Urinary bladder (tissue), 4 donors: ENCODE results near the gene ZKSCAN3. TPM values are rescaled to one million over a fixed set of nuclear protein-coding genes. Genes with fewer than 3 reads are reported as not detected.

ENCODE experiments used
- DNase-seq: peaks from one replicate; pipeline ENCODE4 v3.0.0-alpha.2; 2015; ENCODE audit errors: extremely low spot score
- H3K27ac ChIP-seq: one replicate; pipeline ENCODE4 v1.5.1; 2013; ENCODE audit warnings: low read depth, mild to moderate bottlenecking, moderate library complexity
- H3K36me3 ChIP-seq: one replicate; pipeline ENCODE4 v1.6.1; 2013; ENCODE audit warnings: mild to moderate bottlenecking, moderate library complexity; ENCODE audit not compliant: insufficient read depth
- H3K4me1 ChIP-seq: one replicate; pipeline ENCODE4 v1.6.1; 2013; ENCODE audit warnings: mild to moderate bottlenecking, moderate library complexity; ENCODE audit not compliant: insufficient read depth
- H3K4me3 ChIP-seq: one replicate; pipeline ENCODE4 v1.5.1; 2013; ENCODE audit warnings: low read depth, low read length
- WGBS: extraction: QIAGEN DNeasy Blood & Tissue Kit; methylation state at CpG from one replicate; pipeline ENCODE4 v1.1.7; 2013; 5-methylcytosine and 5-hydroxymethylcytosine counted together
- polyA plus RNA-seq: library from polyadenylated mRNA; stranded (reverse); fragments of 200-250 nt; gene quantifications from one replicate; pipeline ENCODE4 v1.2.3, GENCODE V29; 2013
- total RNA-seq: library from RNA; depleted of rRNA; stranded (reverse); fragments of >200 nt; gene quantifications from one replicate; pipeline ENCODE4 v1.2.3, GENCODE V29; 2014
- donor health status: healthy with polysubstance abuse.
- donor health status: healthy.

The ZKSCAN3 gene
- total and polyA plus RNA-seq, 2 donors = 3.1 to 7.5 TPM

- Histone ChIP-seq H3K4me3 (no peak overlapping the region), H3K36me3 (no peaks in the 10 kb centered on the region), H3K27ac (no peak overlapping the region), H3K4me1 (no peaks in the 10 kb centered on the region)
- no peak for DNase-seq
- WGBS = 84% methylated on average over 9 of the region's 9 CpGs
These were observed 22.1 kb downstream of the ZKSCAN3 start for GRCh38 chr6:28371706-28372451.

GRCh38 chr6:28373925-28374324, 24.2 kb downstream of the ZKSCAN3 start:
- H3K36me3 ChIP-seq = no peaks in the 10 kb centered on the region
- DNase-seq = no peak
- 84% methylated on average over 1 of the region's 1 CpG for WGBS

GRCh38 chr6:28377879-28378278, 28.1 kb downstream of the ZKSCAN3 start:
- WGBS = 95% methylated on average over 1 of the region's 1 CpG
- Histone ChIP-seq H3K4me1 (no peaks in the 10 kb centered on the region), H3K4me3 (no peak overlapping the region), H3K27ac (no peak overlapping the region), H3K36me3 (peaks cover 6% of the 10 kb centered on the region)
- no peak for DNase-seq

More at GRCh38 chr6:28373925-28374324, 24.2 kb downstream of the ZKSCAN3 start:
- Histone ChIP-seq H3K4me3 (no peak overlapping the region), H3K27ac (no peak overlapping the region), H3K4me1 (no peaks in the 10 kb centered on the region)

- H3K27ac ChIP-seq = no peak overlapping the region
- H3K36me3 ChIP-seq = peaks cover 6% of the 10 kb centered on the region
- H3K4me3 ChIP-seq = no peak overlapping the region
- H3K4me1 ChIP-seq = no peaks in the 10 kb centered on the region
- DNase-seq = no peak
These were observed 28.9 kb downstream of the ZKSCAN3 start for GRCh38 chr6:28378644-28379043.

GRCh38 chr6:28380381-28380780, 30.6 kb downstream of the ZKSCAN3 start:
- H3K27ac ChIP-seq = no peak overlapping the region
- 92% methylated on average over 2 of the region's 2 CpGs for WGBS
- H3K4me3 ChIP-seq = no peak overlapping the region
- no peak for DNase-seq
- no peaks in the 10 kb centered on the region for H3K4me1 ChIP-seq
- peaks cover 6% of the 10 kb centered on the region for H3K36me3 ChIP-seq

GRCh38 chr6:28383235-28384142, 33.7 kb downstream of the ZKSCAN3 start:
- Histone ChIP-seq H3K36me3 (peaks cover 6% of the 10 kb centered on the region), H3K27ac (peak overlapping the region; percentile 70), H3K4me1 (no peaks in the 10 kb centered on the region), H3K4me3 (peak overlapping the region; percentile 52)
- 15% methylated on average over 31 of the region's 31 CpGs for WGBS
- peak; percentile 64 for DNase-seq

- peaks cover 7% of the 10 kb centered on the region for H3K36me3 ChIP-seq
- H3K27ac ChIP-seq = no peak overlapping the region
- H3K4me1 ChIP-seq = no peaks in the 10 kb centered on the region
- 75% methylated on average over 2 of the region's 2 CpGs for WGBS
- H3K4me3 ChIP-seq = no peak overlapping the region
- DNase-seq = no peak
These were observed 34.4 kb downstream of the ZKSCAN3 start for GRCh38 chr6:28384143-28384533.

GRCh38 chr6:28390688-28391087, 40.9 kb downstream of the ZKSCAN3 start:
- H3K4me1 ChIP-seq = no peaks in the 10 kb centered on the region
- H3K36me3 ChIP-seq = peaks cover 5% of the 10 kb centered on the region
- no peak overlapping the region for H3K27ac ChIP-seq
- no peak for DNase-seq
- 85% methylated on average over 8 of the region's 8 CpGs for WGBS
- H3K4me3 ChIP-seq = no peak overlapping the region

- H3K36me3 ChIP-seq = peaks cover 4% of the 10 kb centered on the region
- no peaks in the 10 kb centered on the region for H3K4me1 ChIP-seq
- WGBS = 85% methylated on average over 5 of the region's 5 CpGs
- DNase-seq = no peak
- no peak overlapping the region for H3K27ac ChIP-seq
- H3K4me3 ChIP-seq = no peak overlapping the region
These were observed 44.3 kb downstream of the ZKSCAN3 start for GRCh38 chr6:28393912-28394662.

- no peaks in the 10 kb centered on the region for H3K4me1 ChIP-seq
- no peak overlapping the region for H3K4me3 ChIP-seq
- H3K27ac ChIP-seq = no peak overlapping the region
- WGBS = 91% methylated on average over 4 of the region's 4 CpGs
- DNase-seq = no peak
- H3K36me3 ChIP-seq = peaks cover 2% of the 10 kb centered on the region
These were observed 46.2 kb downstream of the ZKSCAN3 start for GRCh38 chr6:28395918-28396317.

GRCh38 chr6:28399350-28400121, 49.8 kb downstream of the ZKSCAN3 start, which contains the start of gene ZSCAN12:
TSS of gene ZSCAN12 (minus strand) at chr6:28399747. CDS start at chr6:28398405, 1,342 bp downstream.
- no peak within 1 kb of the TSS for H3K27ac ChIP-seq
- DNase-seq = peak; percentile 63
- WGBS = under 1% methylated on average over 49 of the region's 49 CpGs
- no peaks in the 10 kb centered on the region for H3K36me3 ChIP-seq
- H3K4me1 ChIP-seq = no peaks in the 10 kb centered on the region
- H3K4me3 ChIP-seq = peak within 1 kb of the TSS; percentile 74

GRCh38 chr6:28400122-28400451, 50.3 kb downstream of the ZKSCAN3 start:
- H3K36me3 ChIP-seq = no peaks in the 10 kb centered on the region
- peak overlapping the region; percentile 74 for H3K4me3 ChIP-seq
- H3K4me1 ChIP-seq = no peaks in the 10 kb centered on the region
- WGBS = 19% methylated on average over 8 of the region's 8 CpGs
- no peak overlapping the region for H3K27ac ChIP-seq
- no peak for DNase-seq

- H3K36me3 ChIP-seq = no peaks in the 10 kb centered on the region
- H3K4me1 ChIP-seq = no peaks in the 10 kb centered on the region
- no peak overlapping the region for H3K27ac ChIP-seq
- no peak overlapping the region for H3K4me3 ChIP-seq
- WGBS = 79% methylated on average over 1 of the region's 1 CpG
- DNase-seq = no peak
These were observed 51.4 kb downstream of the ZKSCAN3 start for GRCh38 chr6:28401172-28401571.
